OCI-LY1 (cell line): Measurements from ENCODE around the gene PGBD2.
"Not testable (repeated sequence)": the region's sequence is repeated elsewhere in the genome, so short reads cannot be mapped to it uniquely, and the experiment has no call there.

Experiments used
- H2AFZ ChIP-seq: fragments of 200-600 bp; sonication (generic), shearing (Covaris generic); 2 replicates; pipeline ENCODE4 v1.6.0; 2014; ENCODE audit warnings: antibody characterized with exemption, mild to moderate bottlenecking, low read length
- H3F3A ChIP-seq: fragments of 200-600 bp; sonication (generic), shearing (Covaris generic); 2 replicates; pipeline ENCODE4 v1.6.0; 2014; ENCODE audit warnings: mild to moderate bottlenecking, antibody characterized with exemption, low read length, moderate library complexity; ENCODE audit not compliant: insufficient read depth
- H3K27ac ChIP-seq: fragments of 200-600 bp; sonication (generic); 2 replicates; pipeline ENCODE4 v1.5.1; 2014; ENCODE audit warnings: low read length, mixed run types, mild to moderate bottlenecking, low read depth; ENCODE audit not compliant: poor library complexity, severe bottlenecking
- H3K27me3 ChIP-seq: fragments of 200-600 bp; sonication (generic); 2 replicates; pipeline ENCODE4 v1.6.0; 2014; ENCODE audit warnings: antibody characterized with exemption, mild to moderate bottlenecking, low read length, moderate library complexity; ENCODE audit not compliant: insufficient read depth
- H3K36me3 ChIP-seq: fragments of 200-600 bp; sonication (generic); 2 replicates; pipeline ENCODE4 v1.6.1; 2014; ENCODE audit warnings: mild to moderate bottlenecking, antibody characterized with exemption, low read length, moderate library complexity, mixed read lengths; ENCODE audit not compliant: insufficient read depth
- H3K4me1 ChIP-seq: fragments of 200-600 bp; sonication (generic); 2 replicates; pipeline ENCODE4 v1.5.1; 2014; ENCODE audit warnings: mild to moderate bottlenecking, low read length, moderate library complexity; ENCODE audit not compliant: insufficient read depth, severe bottlenecking
- H3K4me2 ChIP-seq: fragments of 200-600 bp; sonication (generic), shearing (Covaris generic); 2 replicates; pipeline ENCODE4 v1.6.1; 2014; ENCODE audit warnings: low read length
- H3K4me3 ChIP-seq: fragments of 200-600 bp; sonication (generic); 2 replicates; pipeline ENCODE4 v1.5.1; 2014; ENCODE audit warnings: low read length, low read depth, mild to moderate bottlenecking, mixed read lengths; ENCODE audit not compliant: poor library complexity, severe bottlenecking
- H3K79me2 ChIP-seq: fragments of 200-600 bp; shearing (Covaris generic); 2 replicates; pipeline ENCODE4 v1.6.1; 2016; ENCODE audit warnings: mixed run types, low read length, mixed read lengths; ENCODE audit not compliant: insufficient read depth
- H3K9ac ChIP-seq: fragments of 200-600 bp; sonication (generic), shearing (Covaris generic); 2 replicates; pipeline ENCODE4 v1.6.1; 2014; ENCODE audit warnings: mild to moderate bottlenecking, low read length, mixed read lengths
- H3K9me2 ChIP-seq: fragments of 200-600 bp; sonication (generic), shearing (Covaris generic); 2 replicates; pipeline ENCODE4 v1.6.1; 2014; ENCODE audit warnings: low read depth, mild to moderate bottlenecking, low read length, mixed read lengths
- H3K9me3 ChIP-seq: fragments of 200-600 bp; shearing (Covaris generic); 2 replicates; pipeline ENCODE4 v1.6.1; 2014; ENCODE audit warnings: low read length, mixed read lengths
- H4K20me1 ChIP-seq: fragments of 200-600 bp; sonication (generic), shearing (Covaris generic); 2 replicates; pipeline ENCODE4 v1.6.0; 2016; ENCODE audit warnings: mild to moderate bottlenecking, low read length; ENCODE audit not compliant: insufficient read depth
- EZH2 ChIP-seq: fragments of 200-600 bp; sonication (generic), shearing (Covaris generic); IDR thresholded peaks from 2 replicates; pipeline ENCODE4 v1.8.0; 2017; ENCODE audit warnings: borderline replicate concordance, mixed run types, mild to moderate bottlenecking, antibody characterized with exemption, low read length, moderate library complexity, mixed read lengths
- TF ChIP-seq, protein P1 (sequence below): fragments of 200-600 bp; sonication (generic), shearing (Covaris generic); IDR thresholded peaks from 2 replicates; pipeline ENCODE4 v1.5.1; 2017; ENCODE audit warnings: mild to moderate bottlenecking, antibody characterized with exemption, low read length, moderate library complexity, mixed read lengths

PGBD2 gene

GRCh38 chr1:248924696-248925532, 18.9 kb downstream of the PGBD2 start:
- H3F3A ChIP-seq = no peaks in the 10 kb centered on the region
- H3K9me3 ChIP-seq = no peaks in the 10 kb centered on the region
- H3K4me2 ChIP-seq = no peak overlapping the region
- TF ChIP-seq, protein P1, sequence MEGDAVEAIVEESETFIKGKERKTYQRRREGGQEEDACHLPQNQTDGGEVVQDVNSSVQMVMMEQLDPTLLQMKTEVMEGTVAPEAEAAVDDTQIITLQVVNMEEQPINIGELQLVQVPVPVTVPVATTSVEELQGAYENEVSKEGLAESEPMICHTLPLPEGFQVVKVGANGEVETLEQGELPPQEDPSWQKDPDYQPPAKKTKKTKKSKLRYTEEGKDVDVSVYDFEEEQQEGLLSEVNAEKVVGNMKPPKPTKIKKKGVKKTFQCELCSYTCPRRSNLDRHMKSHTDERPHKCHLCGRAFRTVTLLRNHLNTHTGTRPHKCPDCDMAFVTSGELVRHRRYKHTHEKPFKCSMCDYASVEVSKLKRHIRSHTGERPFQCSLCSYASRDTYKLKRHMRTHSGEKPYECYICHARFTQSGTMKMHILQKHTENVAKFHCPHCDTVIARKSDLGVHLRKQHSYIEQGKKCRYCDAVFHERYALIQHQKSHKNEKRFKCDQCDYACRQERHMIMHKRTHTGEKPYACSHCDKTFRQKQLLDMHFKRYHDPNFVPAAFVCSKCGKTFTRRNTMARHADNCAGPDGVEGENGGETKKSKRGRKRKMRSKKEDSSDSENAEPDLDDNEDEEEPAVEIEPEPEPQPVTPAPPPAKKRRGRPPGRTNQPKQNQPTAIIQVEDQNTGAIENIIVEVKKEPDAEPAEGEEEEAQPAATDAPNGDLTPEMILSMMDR = peak; percentile 88
- no peak for TF ChIP-seq EZH2
- no peak overlapping the region for H3K27ac ChIP-seq
- H3K36me3 ChIP-seq = no peaks in the 10 kb centered on the region
- no peaks in the 10 kb centered on the region for H3K27me3 ChIP-seq
- H2AFZ ChIP-seq = no peak overlapping the region
- H3K9me2 ChIP-seq = no peaks in the 10 kb centered on the region
- H3K4me3 ChIP-seq = no peak overlapping the region
- H3K9ac ChIP-seq = no peak overlapping the region
- no peaks in the 10 kb centered on the region for H4K20me1 ChIP-seq
- H3K79me2 ChIP-seq = no peaks in the 10 kb centered on the region
- H3K4me1 ChIP-seq = peaks cover 3% of the 10 kb centered on the region

DNA sequence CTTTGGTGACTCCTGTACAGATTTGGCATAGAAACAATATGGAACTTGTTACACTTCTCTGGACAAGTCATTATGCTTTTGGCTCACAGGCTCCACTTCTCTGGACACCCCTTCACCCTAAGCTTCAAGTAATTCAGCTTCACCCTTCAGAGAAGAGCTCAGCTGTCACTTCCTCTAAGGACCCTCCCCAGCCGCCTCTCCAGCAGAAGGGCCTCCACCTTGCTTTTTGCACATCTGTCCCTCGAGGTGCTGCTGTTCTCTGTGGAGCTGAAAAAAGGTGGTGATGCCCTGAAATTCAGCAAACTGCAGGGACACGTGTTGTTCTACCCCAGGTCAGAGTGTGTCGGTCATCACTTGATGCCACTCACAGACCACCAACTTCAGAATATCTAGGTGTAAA, 19.8 kb downstream of the PGBD2 start:
- H3K9me3 ChIP-seq, H2AFZ ChIP-seq, H3K36me3 ChIP-seq, H3K9me2 ChIP-seq, H3K4me2 ChIP-seq, H3K4me1 ChIP-seq, H3K27ac ChIP-seq, H3K4me3 ChIP-seq, H3K79me2 ChIP-seq, H3K9ac ChIP-seq, H3F3A ChIP-seq, H4K20me1 ChIP-seq, H3K27me3 ChIP-seq: not testable (repeated sequence)

GRCh38 chr1:248926401-248927182, 20.6 kb downstream of the PGBD2 start:
- Histone ChIP-seq H3K4me1 (peaks cover 3% of the 10 kb centered on the region), H3K9me2 (no peaks in the 10 kb centered on the region), H3K36me3 (no peaks in the 10 kb centered on the region), H3K27ac (no peak overlapping the region), H3K27me3 (no peaks in the 10 kb centered on the region), H3K9ac (no peak overlapping the region), H3K4me2 (no peak overlapping the region), H2AFZ (no peak overlapping the region), H3K79me2 (no peaks in the 10 kb centered on the region), H3F3A (no peaks in the 10 kb centered on the region), H3K4me3 (no peak overlapping the region), H4K20me1 (no peaks in the 10 kb centered on the region), H3K9me3 (no peaks in the 10 kb centered on the region)
- TF ChIP-seq EZH2 = no peak
- TF ChIP-seq, protein P1 = no peak

DNA sequence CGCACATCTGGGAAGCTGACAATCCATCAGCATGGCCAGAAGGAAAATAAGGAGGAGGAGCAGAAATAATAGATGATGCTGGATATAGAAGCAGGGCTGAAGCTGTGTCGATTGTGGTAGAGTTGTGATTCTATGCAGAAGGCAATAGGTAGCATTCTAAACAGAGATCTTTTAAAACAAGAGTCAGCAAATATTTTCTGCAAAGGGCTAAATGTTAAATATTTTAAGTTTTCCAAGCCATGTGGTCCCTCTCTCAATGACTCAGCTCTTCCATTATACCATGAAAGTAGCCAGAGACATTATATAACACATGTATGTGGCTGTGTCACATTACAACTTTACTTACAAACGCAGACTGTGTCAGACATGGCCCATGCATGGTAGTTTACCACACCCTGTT, 21.2 kb downstream of the PGBD2 start:
- not testable (repeated sequence) for H3K27ac ChIP-seq, H3K4me3 ChIP-seq, H3F3A ChIP-seq, H3K27me3 ChIP-seq, H2AFZ ChIP-seq, H3K4me2 ChIP-seq, H3K36me3 ChIP-seq, H4K20me1 ChIP-seq, H3K9me3 ChIP-seq, H3K9ac ChIP-seq, H3K79me2 ChIP-seq, H3K4me1 ChIP-seq, H3K9me2 ChIP-seq

DNA sequence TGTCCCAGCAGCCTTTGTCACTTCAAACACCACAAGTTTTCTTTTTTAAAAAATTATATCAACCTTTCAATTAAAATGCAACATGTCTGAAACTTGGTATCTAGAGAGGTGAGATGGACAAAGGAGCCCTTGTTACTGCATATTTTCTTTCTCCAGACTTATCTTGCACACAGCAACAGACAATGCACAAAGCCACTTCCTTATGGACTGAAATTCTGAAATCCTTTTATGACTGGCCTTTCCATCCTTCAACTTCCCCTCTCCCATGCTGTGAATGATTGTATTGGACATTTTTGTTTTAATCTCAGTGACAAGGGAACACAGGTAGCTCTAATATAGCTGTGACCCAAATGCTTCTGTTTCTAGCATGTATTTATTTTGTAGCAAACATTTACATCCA, 22.1 kb downstream of the PGBD2 start:
- not testable (repeated sequence) for H3K79me2 ChIP-seq, H3K4me2 ChIP-seq, H3K27ac ChIP-seq, H3K27me3 ChIP-seq, H4K20me1 ChIP-seq, H3K9me3 ChIP-seq, H2AFZ ChIP-seq, H3K9me2 ChIP-seq, H3F3A ChIP-seq, H3K4me3 ChIP-seq, H3K4me1 ChIP-seq, H3K36me3 ChIP-seq, H3K9ac ChIP-seq

DNA sequence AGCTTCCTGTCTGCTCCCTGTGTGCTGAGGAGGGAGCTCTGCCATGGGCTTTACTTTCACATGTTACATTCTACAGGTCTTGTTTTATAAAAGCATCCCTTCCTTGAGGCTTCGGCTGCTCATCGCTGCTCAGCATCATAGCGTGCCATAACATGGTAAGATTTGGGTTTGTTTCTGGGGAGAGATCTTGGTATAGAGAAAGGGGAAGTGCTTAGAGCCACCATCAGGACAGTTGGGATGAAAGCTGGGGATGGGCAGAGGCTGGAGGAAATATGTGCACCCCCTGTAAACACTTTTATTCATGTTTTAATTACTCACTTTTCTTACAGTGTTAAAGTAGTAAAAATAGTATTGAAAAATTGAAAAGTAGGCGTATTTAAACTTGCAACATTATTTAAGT, 24.0 kb downstream of the PGBD2 start:
- H3K79me2 ChIP-seq, H4K20me1 ChIP-seq, H3K27me3 ChIP-seq, H3K36me3 ChIP-seq, H3F3A ChIP-seq, H3K9me2 ChIP-seq, H2AFZ ChIP-seq, H3K4me1 ChIP-seq, H3K4me3 ChIP-seq, H3K9ac ChIP-seq, H3K9me3 ChIP-seq, H3K4me2 ChIP-seq, H3K27ac ChIP-seq: not testable (repeated sequence)
